HEK293 (cell line): Measurements from ENCODE around the gene TPP2.

Source experiments
- CTCF ChIA-PET: fragments of 350-600 bp; formaldehyde crosslinking; extraction: SDS; loops from one replicate; lab custom pipeline; 2021; ENCODE audit warnings: antibody characterized with exemption; lab: Yijun Ruan, JAX
- POLR2A ChIA-PET: fragments of 300-600 bp; formaldehyde crosslinking; extraction: SDS; loops from one replicate; lab custom pipeline; 2020; ENCODE audit warnings: antibody characterized with exemption, inconsistent platforms; lab: Yijun Ruan, JAX
- H3K27ac ChIP-seq: fragments of 200-500 bp; sonication (Bioruptor generic); 2 replicates; pipeline ENCODE4 v1.5.1; 2014; ENCODE audit warnings: low read depth, low read length, control low read depth, inconsistent platforms; ENCODE audit errors: extremely low read depth
- H3K36me3 ChIP-seq, 2 experiments: fragments of 200-500 bp in 1 of 2; sonication (Bioruptor generic) in 1 of 2; 1 replicate in 1 of 2; 2 replicates in 1 of 2; pipeline ENCODE4 v1.5.1; 2014 to 2017; ENCODE audit warnings: inconsistent platforms in 2 of 2, low read length in 2 of 2; ENCODE audit not compliant: control insufficient read depth in 2 of 2, insufficient read depth in 1 of 2
- H3K4me1 ChIP-seq: fragments of 200-500 bp; sonication (Bioruptor generic); 2 replicates; pipeline ENCODE4 v1.5.1; 2014; ENCODE audit warnings: mild to moderate bottlenecking, low read length, inconsistent platforms; ENCODE audit not compliant: control insufficient read depth, insufficient read depth
- H3K4me3 ChIP-seq: 2 replicates; pipeline ENCODE4 v1.5.1; 2011; ENCODE audit warnings: low read depth, mild to moderate bottlenecking, control low read depth, low read length, moderate library complexity
- H3K9me3 ChIP-seq: fragments of 200-500 bp; sonication (Bioruptor generic); 2 replicates; pipeline ENCODE4 v1.5.1; 2014; ENCODE audit warnings: low read depth, low read length, inconsistent platforms; ENCODE audit not compliant: control insufficient read depth, insufficient read depth
- GLIS2 ChIP-seq: fragments of 450-650 bp; formaldehyde crosslinking; IDR thresholded peaks from 2 replicates; pipeline ENCODE4 v1.5.1; 2016; ENCODE audit warnings: missing biosample characterization, missing genetic modification characterization
- KLF8 ChIP-seq: fragments of 450-650 bp; formaldehyde crosslinking; IDR thresholded peaks from 2 replicates; pipeline ENCODE4 v1.5.1; 2016; ENCODE audit warnings: missing biosample characterization, missing genetic modification characterization
- OSR2 ChIP-seq: fragments of 450-650 bp; formaldehyde crosslinking; IDR thresholded peaks from 2 replicates; pipeline ENCODE4 v1.5.1; 2016; ENCODE audit warnings: missing biosample characterization, missing genetic modification characterization
- SP2 ChIP-seq: fragments of 450-650 bp; formaldehyde crosslinking; IDR thresholded peaks from 2 replicates; pipeline ENCODE4 v1.5.1; 2016; ENCODE audit warnings: missing biosample characterization, missing genetic modification characterization
- ZBTB20 ChIP-seq: fragments of 450-650 bp; formaldehyde crosslinking; IDR thresholded peaks from 2 replicates; pipeline ENCODE4 v1.5.1; 2016; ENCODE audit warnings: missing biosample characterization, missing genetic modification characterization
- ZBTB8A ChIP-seq: fragments of 450-650 bp; formaldehyde crosslinking; IDR thresholded peaks from 2 replicates; pipeline ENCODE4 v1.5.1; 2016; ENCODE audit warnings: missing biosample characterization, missing genetic modification characterization
- ZNF132 ChIP-seq: fragments of 450-650 bp; formaldehyde crosslinking; IDR thresholded peaks from 2 replicates; pipeline ENCODE4 v1.5.1; 2017; ENCODE audit warnings: missing biosample characterization, missing genetic modification characterization, borderline replicate concordance
- ZNF214 ChIP-seq: fragments of 450-650 bp; formaldehyde crosslinking; IDR thresholded peaks from 2 replicates; pipeline ENCODE4 v1.5.1; 2017; ENCODE audit warnings: missing biosample characterization, mild to moderate bottlenecking, missing genetic modification characterization, borderline replicate concordance
- ZNF354C ChIP-seq: fragments of 450-650 bp; formaldehyde crosslinking; IDR thresholded peaks from 2 replicates; pipeline ENCODE4 v1.5.1; 2016; ENCODE audit warnings: missing biosample characterization, missing genetic modification characterization, low read depth, borderline replicate concordance
- ZNF555 ChIP-seq: fragments of 450-650 bp; formaldehyde crosslinking; conservative IDR thresholded peaks from 2 replicates; pipeline ENCODE4 v1.5.1; 2017; ENCODE audit warnings: missing biosample characterization, mild to moderate bottlenecking, missing genetic modification characterization, inconsistent platforms
- ZNF596 ChIP-seq: fragments of 450-650 bp; IDR thresholded peaks from 2 replicates; pipeline ENCODE4 v1.5.0; 2018; ENCODE audit warnings: missing biosample characterization, mild to moderate bottlenecking, missing genetic modification characterization, moderate library complexity
- ZNF629 ChIP-seq: fragments of 450-650 bp; formaldehyde crosslinking; IDR thresholded peaks from 2 replicates; pipeline ENCODE4 v1.5.1; 2017; ENCODE audit warnings: missing biosample characterization, missing genetic modification characterization
- ZNF670 ChIP-seq: fragments of 450-650 bp; formaldehyde crosslinking; IDR thresholded peaks from 2 replicates; pipeline ENCODE4 v1.5.1; 2016; ENCODE audit warnings: missing biosample characterization, missing genetic modification characterization, low read depth
- ZNF707 ChIP-seq: fragments of 450-650 bp; formaldehyde crosslinking; IDR thresholded peaks from 2 replicates; pipeline ENCODE4 v1.5.1; 2016; ENCODE audit warnings: missing biosample characterization, missing genetic modification characterization
- ZNF785 ChIP-seq: fragments of 450-650 bp; formaldehyde crosslinking; IDR thresholded peaks from 2 replicates; pipeline ENCODE4 v1.5.1; 2016; ENCODE audit warnings: missing biosample characterization, missing genetic modification characterization
- TF ChIP-seq, protein P1 (sequence below): fragments of 450-650 bp; formaldehyde crosslinking; IDR thresholded peaks from 2 replicates; pipeline ENCODE4 v1.5.1; 2016; ENCODE audit warnings: missing biosample characterization, missing genetic modification characterization
- TF ChIP-seq, protein P2 (sequence below): fragments of 450-650 bp; formaldehyde crosslinking; IDR thresholded peaks from 2 replicates; pipeline ENCODE4 v1.5.1; 2016; ENCODE audit warnings: missing biosample characterization, missing genetic modification characterization
- TF ChIP-seq, protein P3 (sequence below): fragments of 450-650 bp; formaldehyde crosslinking; IDR thresholded peaks from 2 replicates; pipeline ENCODE4 v1.5.1; 2016; ENCODE audit warnings: missing biosample characterization, missing genetic modification characterization
- TF ChIP-seq, protein P4 (sequence below): fragments of 450-650 bp; formaldehyde crosslinking; IDR thresholded peaks from 2 replicates; pipeline ENCODE4 v1.5.1; 2016; ENCODE audit warnings: missing biosample characterization, missing genetic modification characterization
- TF ChIP-seq, protein P5 (sequence below): fragments of 450-650 bp; formaldehyde crosslinking; IDR thresholded peaks from 2 replicates; pipeline ENCODE4 v1.5.1; 2016; ENCODE audit warnings: missing biosample characterization, missing genetic modification characterization

The TPP2 gene

DNA sequence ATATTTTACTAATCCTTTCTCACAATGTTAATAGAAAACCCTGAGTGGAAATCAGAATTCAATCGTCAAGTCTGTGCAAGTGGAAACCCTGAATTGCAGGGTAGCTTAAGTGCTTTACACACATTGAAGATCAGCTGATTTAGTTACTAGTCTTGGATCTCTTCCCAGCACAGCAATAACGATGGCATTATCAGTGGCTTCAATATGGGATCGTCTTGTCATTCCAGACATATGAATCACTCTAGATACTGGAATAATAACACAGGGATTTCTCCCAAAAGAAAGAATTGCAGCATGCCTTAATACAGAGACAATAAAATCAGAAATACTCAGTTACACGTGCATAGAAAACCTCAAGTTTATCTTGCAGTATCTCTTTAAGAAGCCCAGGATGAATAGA is 110.7 kb downstream of the TPP2 start (continued):
- TF ChIP-seq, protein P1, sequence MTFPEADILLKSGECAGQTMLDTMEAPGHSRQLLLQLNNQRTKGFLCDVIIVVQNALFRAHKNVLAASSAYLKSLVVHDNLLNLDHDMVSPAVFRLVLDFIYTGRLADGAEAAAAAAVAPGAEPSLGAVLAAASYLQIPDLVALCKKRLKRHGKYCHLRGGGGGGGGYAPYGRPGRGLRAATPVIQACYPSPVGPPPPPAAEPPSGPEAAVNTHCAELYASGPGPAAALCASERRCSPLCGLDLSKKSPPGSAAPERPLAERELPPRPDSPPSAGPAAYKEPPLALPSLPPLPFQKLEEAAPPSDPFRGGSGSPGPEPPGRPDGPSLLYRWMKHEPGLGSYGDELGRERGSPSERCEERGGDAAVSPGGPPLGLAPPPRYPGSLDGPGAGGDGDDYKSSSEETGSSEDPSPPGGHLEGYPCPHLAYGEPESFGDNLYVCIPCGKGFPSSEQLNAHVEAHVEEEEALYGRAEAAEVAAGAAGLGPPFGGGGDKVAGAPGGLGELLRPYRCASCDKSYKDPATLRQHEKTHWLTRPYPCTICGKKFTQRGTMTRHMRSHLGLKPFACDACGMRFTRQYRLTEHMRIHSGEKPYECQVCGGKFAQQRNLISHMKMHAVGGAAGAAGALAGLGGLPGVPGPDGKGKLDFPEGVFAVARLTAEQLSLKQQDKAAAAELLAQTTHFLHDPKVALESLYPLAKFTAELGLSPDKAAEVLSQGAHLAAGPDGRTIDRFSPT (tag by site-specific recombination), result no peak
- TF ChIP-seq ZNF670 (tag by site-specific recombination), result no peak
- TF ChIP-seq, all 188 proteins: peak for 15

DNA sequence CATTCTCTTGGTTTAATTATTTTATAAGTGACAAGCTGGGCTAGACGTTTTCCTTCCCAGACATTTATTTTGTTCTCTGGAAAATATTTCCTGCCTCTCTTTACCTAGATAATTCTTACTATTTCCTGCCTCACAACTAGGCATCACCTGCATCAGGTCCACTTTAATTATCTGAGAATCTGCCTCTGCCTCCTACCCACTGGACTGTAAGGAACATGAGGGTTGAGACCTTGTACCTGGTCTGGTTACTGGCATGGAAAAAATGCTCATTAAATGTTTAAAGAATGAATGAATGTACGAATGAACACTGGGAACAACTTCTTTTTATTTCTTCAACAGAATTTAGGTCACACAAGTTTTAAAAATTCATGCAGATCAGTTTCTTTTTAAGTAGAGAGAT is 111.4 kb downstream of the TPP2 start:
- no peak for TF ChIP-seq ZNF596 (tag by site-specific recombination)
- no peak for TF ChIP-seq ZNF555 (tag by site-specific recombination)
- no peak for TF ChIP-seq ZNF354C
- TF ChIP-seq ZNF132, result no peak
- TF ChIP-seq OSR2 (tag by site-specific recombination), result no peak
- TF ChIP-seq ZBTB20, result no peak
- no peak for TF ChIP-seq KLF8 (tag by site-specific recombination)
- TF ChIP-seq, protein P2, sequence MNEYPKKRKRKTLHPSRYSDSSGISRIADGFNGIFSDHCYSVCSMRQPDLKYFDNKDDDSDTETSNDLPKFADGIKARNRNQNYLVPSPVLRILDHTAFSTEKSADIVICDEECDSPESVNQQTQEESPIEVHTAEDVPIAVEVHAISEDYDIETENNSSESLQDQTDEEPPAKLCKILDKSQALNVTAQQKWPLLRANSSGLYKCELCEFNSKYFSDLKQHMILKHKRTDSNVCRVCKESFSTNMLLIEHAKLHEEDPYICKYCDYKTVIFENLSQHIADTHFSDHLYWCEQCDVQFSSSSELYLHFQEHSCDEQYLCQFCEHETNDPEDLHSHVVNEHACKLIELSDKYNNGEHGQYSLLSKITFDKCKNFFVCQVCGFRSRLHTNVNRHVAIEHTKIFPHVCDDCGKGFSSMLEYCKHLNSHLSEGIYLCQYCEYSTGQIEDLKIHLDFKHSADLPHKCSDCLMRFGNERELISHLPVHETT, result no peak
- no peak for TF ChIP-seq SP2 (tag by site-specific recombination)
- CTCF ChIA-PET, result no interaction called here
- H3K9me3 ChIP-seq, result no peaks in the 10 kb centered on the region
- H3K4me1 ChIP-seq, result peaks cover 14% of the 10 kb centered on the region
- H3K36me3 ChIP-seq, result no peaks in the 10 kb centered on the region
- POLR2A ChIA-PET, result no interaction called here
- no peak overlapping the region for H3K27ac ChIP-seq
- H3K4me3 ChIP-seq, result no peak overlapping the region

DNA sequence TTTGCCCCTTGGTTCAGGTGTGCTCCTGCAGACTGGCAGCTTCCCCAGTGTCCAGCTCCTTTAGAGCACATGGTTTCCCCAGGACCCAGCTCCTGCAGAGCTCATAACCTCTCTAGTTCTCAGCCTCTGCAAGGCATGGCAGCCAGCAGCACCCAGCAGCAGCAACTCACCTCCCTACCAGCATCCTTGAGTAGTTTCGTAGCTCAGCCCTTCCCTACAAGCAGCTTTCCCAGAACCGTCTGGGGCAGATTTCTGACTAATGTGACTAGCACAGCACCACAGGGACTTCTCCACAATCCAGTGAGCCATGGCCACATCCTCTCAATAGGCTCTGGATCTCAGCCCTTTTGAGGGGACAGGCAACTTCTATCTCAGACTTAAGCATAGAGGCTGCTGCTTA is 112.2 kb downstream of the TPP2 start:
- Histone ChIP-seq H3K4me1 (peaks cover 14% of the 10 kb centered on the region), H3K4me3 (no peak overlapping the region), H3K36me3 (no peaks in the 10 kb centered on the region), H3K9me3 (no peaks in the 10 kb centered on the region), H3K27ac (no peak overlapping the region)
- ChIA-PET POLR2A (interaction anchor here (1.0 kb wide), 1 partner anchor 10 kb away, joined by 3 read pairs; no protein-coding TSS in a partner anchor), CTCF (interaction anchor here (1.0 kb wide), 1 partner anchor 15 kb away, joined by 3 read pairs; no protein-coding TSS in a partner anchor)
- no peak for TF ChIP-seq OSR2 (tag by site-specific recombination)
- TF ChIP-seq ZNF214 (tag by site-specific recombination), result no peak
- TF ChIP-seq ZNF707 (tag by site-specific recombination), result no peak
- TF ChIP-seq, protein P3, sequence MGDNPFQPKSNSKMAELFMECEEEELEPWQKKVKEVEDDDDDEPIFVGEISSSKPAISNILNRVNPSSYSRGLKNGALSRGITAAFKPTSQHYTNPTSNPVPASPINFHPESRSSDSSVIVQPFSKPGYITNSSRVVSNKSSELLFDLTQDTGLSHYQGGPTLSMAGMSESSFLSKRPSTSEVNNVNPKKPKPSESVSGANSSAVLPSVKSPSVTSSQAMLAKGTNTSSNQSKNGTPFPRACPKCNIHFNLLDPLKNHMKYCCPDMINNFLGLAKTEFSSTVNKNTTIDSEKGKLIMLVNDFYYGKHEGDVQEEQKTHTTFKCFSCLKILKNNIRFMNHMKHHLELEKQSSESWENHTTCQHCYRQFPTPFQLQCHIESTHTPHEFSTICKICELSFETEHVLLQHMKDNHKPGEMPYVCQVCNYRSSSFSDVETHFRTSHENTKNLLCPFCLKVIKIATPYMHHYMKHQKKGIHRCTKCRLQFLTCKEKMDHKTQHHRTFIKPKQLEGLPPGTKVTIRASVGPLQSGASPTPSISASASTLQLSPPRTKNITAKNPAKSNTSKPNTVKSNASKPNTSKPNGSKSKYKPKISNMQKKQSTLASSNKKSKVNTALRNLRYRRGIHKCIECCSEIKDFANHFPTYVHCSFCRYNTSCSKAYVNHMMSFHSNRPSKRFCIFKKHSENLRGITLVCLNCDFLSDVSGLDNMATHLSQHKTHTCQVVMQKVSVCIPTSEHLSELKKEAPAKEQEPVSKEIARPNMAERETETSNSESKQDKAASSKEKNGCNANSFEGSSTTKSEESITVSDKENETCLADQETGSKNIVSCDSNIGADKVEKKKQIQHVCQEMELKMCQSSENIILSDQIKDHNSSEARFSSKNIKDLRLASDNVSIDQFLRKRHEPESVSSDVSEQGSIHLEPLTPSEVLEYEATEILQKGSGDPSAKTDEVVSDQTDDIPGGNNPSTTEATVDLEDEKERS (tag by site-specific recombination), result no peak
- TF ChIP-seq ZNF555 (tag by site-specific recombination), result no peak
- TF ChIP-seq, protein P4, sequence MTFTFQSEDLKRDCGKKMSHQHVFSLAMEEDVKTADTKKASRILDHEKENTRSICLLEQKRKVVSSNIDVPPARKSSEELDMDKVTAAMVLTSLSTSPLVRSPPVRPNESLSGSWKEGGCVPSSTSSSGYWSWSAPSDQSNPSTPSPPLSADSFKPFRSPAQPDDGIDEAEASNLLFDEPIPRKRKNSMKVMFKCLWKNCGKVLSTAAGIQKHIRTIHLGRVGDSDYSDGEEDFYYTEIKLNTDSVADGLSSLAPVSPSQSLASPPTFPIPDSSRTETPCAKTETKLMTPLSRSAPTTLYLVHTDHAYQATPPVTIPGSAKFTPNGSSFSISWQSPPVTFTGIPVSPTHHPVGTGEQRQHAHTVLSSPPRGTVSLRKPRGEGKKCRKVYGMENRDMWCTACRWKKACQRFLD (tag by site-specific recombination), result no peak
- TF ChIP-seq, protein P5, sequence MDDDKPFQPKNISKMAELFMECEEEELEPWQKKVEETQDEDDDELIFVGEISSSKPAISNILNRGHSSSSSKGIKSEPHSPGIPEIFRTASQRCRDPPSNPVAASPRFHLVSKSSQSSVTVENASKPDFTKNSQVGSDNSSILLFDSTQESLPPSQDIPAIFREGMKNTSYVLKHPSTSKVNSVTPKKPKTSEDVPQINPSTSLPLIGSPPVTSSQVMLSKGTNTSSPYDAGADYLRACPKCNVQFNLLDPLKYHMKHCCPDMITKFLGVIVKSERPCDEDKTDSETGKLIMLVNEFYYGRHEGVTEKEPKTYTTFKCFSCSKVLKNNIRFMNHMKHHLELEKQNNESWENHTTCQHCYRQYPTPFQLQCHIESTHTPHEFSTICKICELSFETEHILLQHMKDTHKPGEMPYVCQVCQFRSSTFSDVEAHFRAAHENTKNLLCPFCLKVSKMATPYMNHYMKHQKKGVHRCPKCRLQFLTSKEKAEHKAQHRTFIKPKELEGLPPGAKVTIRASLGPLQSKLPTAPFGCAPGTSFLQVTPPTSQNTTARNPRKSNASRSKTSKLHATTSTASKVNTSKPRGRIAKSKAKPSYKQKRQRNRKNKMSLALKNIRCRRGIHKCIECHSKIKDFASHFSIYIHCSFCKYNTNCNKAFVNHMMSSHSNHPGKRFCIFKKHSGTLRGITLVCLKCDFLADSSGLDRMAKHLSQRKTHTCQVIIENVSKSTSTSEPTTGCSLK (tag by site-specific recombination), result no peak
- TF ChIP-seq GLIS2 (tag by site-specific recombination), result no peak
- TF ChIP-seq ZBTB8A (tag by site-specific recombination), result no peak
- TF ChIP-seq ZNF785 (tag by site-specific recombination), result no peak
- no peak for TF ChIP-seq ZNF629 (tag by site-specific recombination)
